Measurements from ENCODE around the gene TMEM219.
"Not testable (repeated sequence)": the region's sequence is repeated elsewhere in the genome, so short reads cannot be mapped to it uniquely, and the experiment has no call there.

Gene TMEM219

GRCh38 chr16:30016555-30017276 is 54.8 kb downstream of the TMEM219 start:
- no peaks in the 10 kb centered on the region for H3K9me2 ChIP-seq (replicated peaks; ENCODE audit: insufficient read depth, low read length)
- H2AFZ ChIP-seq (ENCODE audit: low read depth, low read length, severe bottlenecking) = no peak overlapping the region
- H3K9me3 ChIP-seq (ENCODE audit: insufficient read depth, low read length) = no peaks in the 10 kb centered on the region
- H3K4me2 ChIP-seq (ENCODE audit: low read depth, low read length, poor library complexity, severe bottlenecking) = no peak overlapping the region
- no peaks in the 10 kb centered on the region for H3K79me2 ChIP-seq (ENCODE audit: insufficient read depth, low read length)
- no peak overlapping the region for H3K9ac ChIP-seq (ENCODE audit: low read length)
- H3F3A ChIP-seq (ENCODE audit: insufficient read depth) = no peaks in the 10 kb centered on the region
- no peak overlapping the region for H3K4me3 ChIP-seq (ENCODE audit: insufficient read depth, low read length, poor library complexity, severe bottlenecking)
- H3K27ac ChIP-seq (ENCODE audit: low read depth, low read length) = no peak overlapping the region
- TF ChIP-seq EZH2phosphoT487 (conservative IDR thresholded peaks at IDR 0.05; ENCODE audit: low read length) = no peak
- TF ChIP-seq, protein P1, sequence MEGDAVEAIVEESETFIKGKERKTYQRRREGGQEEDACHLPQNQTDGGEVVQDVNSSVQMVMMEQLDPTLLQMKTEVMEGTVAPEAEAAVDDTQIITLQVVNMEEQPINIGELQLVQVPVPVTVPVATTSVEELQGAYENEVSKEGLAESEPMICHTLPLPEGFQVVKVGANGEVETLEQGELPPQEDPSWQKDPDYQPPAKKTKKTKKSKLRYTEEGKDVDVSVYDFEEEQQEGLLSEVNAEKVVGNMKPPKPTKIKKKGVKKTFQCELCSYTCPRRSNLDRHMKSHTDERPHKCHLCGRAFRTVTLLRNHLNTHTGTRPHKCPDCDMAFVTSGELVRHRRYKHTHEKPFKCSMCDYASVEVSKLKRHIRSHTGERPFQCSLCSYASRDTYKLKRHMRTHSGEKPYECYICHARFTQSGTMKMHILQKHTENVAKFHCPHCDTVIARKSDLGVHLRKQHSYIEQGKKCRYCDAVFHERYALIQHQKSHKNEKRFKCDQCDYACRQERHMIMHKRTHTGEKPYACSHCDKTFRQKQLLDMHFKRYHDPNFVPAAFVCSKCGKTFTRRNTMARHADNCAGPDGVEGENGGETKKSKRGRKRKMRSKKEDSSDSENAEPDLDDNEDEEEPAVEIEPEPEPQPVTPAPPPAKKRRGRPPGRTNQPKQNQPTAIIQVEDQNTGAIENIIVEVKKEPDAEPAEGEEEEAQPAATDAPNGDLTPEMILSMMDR (IDR thresholded peaks at IDR 0.05; ENCODE audit: insufficient read depth, low read length, poor library complexity, severe bottlenecking) = no peak
- H3K36me3 ChIP-seq (ENCODE audit: low read length) = no peaks in the 10 kb centered on the region
- no peaks in the 10 kb centered on the region for H4K20me1 ChIP-seq (ENCODE audit: low read depth, low read length)
- no peaks in the 10 kb centered on the region for H3K27me3 ChIP-seq (ENCODE audit: low read length)

DNA sequence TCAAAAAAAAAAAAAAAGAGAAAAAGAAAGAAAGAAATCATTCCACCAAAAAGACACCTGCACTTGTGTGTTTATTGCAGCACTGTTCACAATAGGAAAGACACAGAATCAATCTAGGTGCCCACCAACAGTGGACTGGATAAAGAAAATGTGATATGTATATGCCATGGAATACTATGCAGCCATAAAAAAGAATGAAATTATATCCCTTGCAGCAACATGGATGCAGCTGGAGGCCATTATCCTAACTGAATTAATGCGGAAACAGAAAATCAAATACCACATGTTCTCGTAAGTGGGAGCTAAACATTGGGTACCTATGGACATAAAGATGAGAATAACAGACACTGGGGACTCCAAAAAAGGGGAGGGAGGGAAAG is 55.4 kb downstream of the TMEM219 start:
- H2AFZ ChIP-seq (ENCODE audit: low read depth, low read length, severe bottlenecking) = no peak overlapping the region
- no peaks in the 10 kb centered on the region for H4K20me1 ChIP-seq (ENCODE audit: low read depth, low read length)
- H3K4me3 ChIP-seq (ENCODE audit: insufficient read depth, low read length, poor library complexity, severe bottlenecking) = no peak overlapping the region
- no peaks in the 10 kb centered on the region for H3F3A ChIP-seq (ENCODE audit: insufficient read depth)
- H3K9me3 ChIP-seq (ENCODE audit: insufficient read depth, low read length) = no peaks in the 10 kb centered on the region
- TF ChIP-seq, protein P1 (IDR thresholded peaks at IDR 0.05; ENCODE audit: insufficient read depth, low read length, poor library complexity, severe bottlenecking) = no peak
- no peak for TF ChIP-seq EZH2phosphoT487 (conservative IDR thresholded peaks at IDR 0.05; ENCODE audit: low read length)
- H3K4me2 ChIP-seq (ENCODE audit: low read depth, low read length, poor library complexity, severe bottlenecking) = no peak overlapping the region
- H3K27ac ChIP-seq (ENCODE audit: low read depth, low read length) = no peak overlapping the region
- H3K9me2 ChIP-seq (replicated peaks; ENCODE audit: insufficient read depth, low read length) = no peaks in the 10 kb centered on the region
- H3K36me3 ChIP-seq (ENCODE audit: low read length) = no peaks in the 10 kb centered on the region
- no peaks in the 10 kb centered on the region for H3K27me3 ChIP-seq (ENCODE audit: low read length)
- H3K9ac ChIP-seq (ENCODE audit: low read length) = no peak overlapping the region
- no peaks in the 10 kb centered on the region for H3K79me2 ChIP-seq (ENCODE audit: insufficient read depth, low read length)

DNA sequence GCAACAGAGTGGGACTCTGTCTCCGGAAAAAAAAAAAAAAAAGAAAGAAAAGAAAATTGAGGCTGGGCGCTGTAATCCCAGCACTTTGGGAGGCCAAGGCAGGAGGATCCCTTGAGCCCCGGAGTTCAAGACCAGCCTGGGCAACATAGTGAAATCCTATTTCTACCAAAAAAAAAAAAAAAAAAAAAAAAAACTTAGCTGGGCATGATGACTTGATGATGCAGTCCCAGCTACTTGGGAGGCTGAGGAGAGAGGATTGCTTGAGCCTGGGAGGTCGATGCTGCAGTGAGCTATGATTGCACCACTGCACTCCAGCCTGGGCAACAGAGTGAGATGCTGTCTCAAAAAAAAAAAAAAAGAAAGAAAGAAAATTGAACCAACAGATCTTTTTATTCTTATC is 56.1 kb downstream of the TMEM219 start:
- H3K9me3 ChIP-seq (ENCODE audit: insufficient read depth, low read length); H3K36me3 ChIP-seq (ENCODE audit: low read length); H3K27me3 ChIP-seq (ENCODE audit: low read length); H3K4me3 ChIP-seq (ENCODE audit: insufficient read depth, low read length, poor library complexity, severe bottlenecking); H4K20me1 ChIP-seq (ENCODE audit: low read depth, low read length); H3K9me2 ChIP-seq (replicated peaks; ENCODE audit: insufficient read depth, low read length); H3K79me2 ChIP-seq (ENCODE audit: insufficient read depth, low read length); H3F3A ChIP-seq (ENCODE audit: insufficient read depth); H3K4me2 ChIP-seq (ENCODE audit: low read depth, low read length, poor library complexity, severe bottlenecking); H3K9ac ChIP-seq (ENCODE audit: low read length); H3K27ac ChIP-seq (ENCODE audit: low read depth, low read length); H2AFZ ChIP-seq (ENCODE audit: low read depth, low read length, severe bottlenecking): not testable (repeated sequence)

DNA sequence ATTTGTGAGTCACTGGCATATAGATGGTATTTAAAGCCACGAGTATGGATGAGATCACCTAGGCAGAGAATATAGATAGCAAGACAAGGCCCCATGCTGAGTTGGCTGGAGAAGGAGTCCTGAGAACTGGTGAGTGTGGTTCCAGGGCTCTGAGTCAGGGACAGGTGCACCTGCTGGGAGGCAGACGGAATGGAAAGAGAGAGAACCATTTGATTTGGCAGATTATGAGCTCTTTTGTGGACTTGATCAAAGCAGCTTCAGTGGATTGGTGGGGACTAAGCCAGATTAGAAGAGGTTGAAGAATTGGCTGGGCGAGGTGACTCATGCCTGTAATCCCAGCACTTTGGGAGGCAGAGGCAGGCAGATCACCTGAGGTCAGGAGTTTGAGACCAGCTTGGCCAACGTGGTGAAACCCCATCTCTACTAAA is 56.9 kb downstream of the TMEM219 start:
- H2AFZ ChIP-seq (ENCODE audit: low read depth, low read length, severe bottlenecking) = no peak overlapping the region
- TF ChIP-seq, protein P1 (IDR thresholded peaks at IDR 0.05; ENCODE audit: insufficient read depth, low read length, poor library complexity, severe bottlenecking) = no peak
- no peak for TF ChIP-seq EZH2phosphoT487 (conservative IDR thresholded peaks at IDR 0.05; ENCODE audit: low read length)
- H3K27me3 ChIP-seq (ENCODE audit: low read length) = no peaks in the 10 kb centered on the region
- H3K9me3 ChIP-seq (ENCODE audit: insufficient read depth, low read length) = no peaks in the 10 kb centered on the region
- no peak overlapping the region for H3K9ac ChIP-seq (ENCODE audit: low read length)
- H3K36me3 ChIP-seq (ENCODE audit: low read length) = no peaks in the 10 kb centered on the region
- H3K4me2 ChIP-seq (ENCODE audit: low read depth, low read length, poor library complexity, severe bottlenecking) = no peak overlapping the region
- no peak overlapping the region for H3K4me3 ChIP-seq (ENCODE audit: insufficient read depth, low read length, poor library complexity, severe bottlenecking)
- no peaks in the 10 kb centered on the region for H3F3A ChIP-seq (ENCODE audit: insufficient read depth)
- no peaks in the 10 kb centered on the region for H3K79me2 ChIP-seq (ENCODE audit: insufficient read depth, low read length)
- H3K27ac ChIP-seq (ENCODE audit: low read depth, low read length) = no peak overlapping the region
- H4K20me1 ChIP-seq (ENCODE audit: low read depth, low read length) = no peaks in the 10 kb centered on the region
- H3K9me2 ChIP-seq (replicated peaks; ENCODE audit: insufficient read depth, low read length) = no peaks in the 10 kb centered on the region
